Tibial nerve (tissue), 4 donors: ENCODE data around the gene IGSF6. TPM values are rescaled to one million over a fixed set of nuclear protein-coding genes. Genes with fewer than 3 reads are reported as not detected.

Experiments used
- DNase-seq, 2 donors: peaks; one replicate each; pipeline ENCODE4 v3.0.0-alpha.2; 2019; ENCODE audit warnings: low spot score in 2 of 2
- H3K27ac ChIP-seq, 4 donors: fragments of 200-600 bp; sonication (generic) in 3 of 4; one replicate each; pipeline ENCODE4 v1.5.1; 2017 to 2019; ENCODE audit warnings: mild to moderate bottlenecking in 1 of 4
- H3K27me3 ChIP-seq, 2 donors: fragments of 200-600 bp; sonication (generic) in 1 of 2; one replicate each; pipeline versions ENCODE4 v1.5.1 to v1.6.0; 2017 to 2019
- H3K36me3 ChIP-seq, 3 donors: fragments of 200-600 bp; sonication (generic); one replicate each; pipeline ENCODE4 v1.5.1; 2018 to 2019
- H3K4me1 ChIP-seq, 4 donors: fragments of 200-600 bp; sonication (generic) in 3 of 4; one replicate each; pipeline ENCODE4 v1.5.1; 2017 to 2019
- H3K4me3 ChIP-seq, 4 donors: fragments of 200-600 bp; sonication (generic) in 3 of 4; one replicate each; pipeline ENCODE4 v1.5.1; 2017 to 2019; ENCODE audit warnings: mild to moderate bottlenecking in 1 of 4, moderate library complexity in 1 of 4
- H3K9me3 ChIP-seq, 4 donors: fragments of 200-600 bp; sonication (generic) in 3 of 4; one replicate each; pipeline ENCODE4 v1.5.1; 2017 to 2019
- EP300 ChIP-seq, 2 donors: sonication (generic); formaldehyde crosslinking; IDR thresholded peaks; one replicate each; pipeline ENCODE4 v1.6.1; 2017; ENCODE audit warnings: antibody characterized with exemption in 2 of 2, mild to moderate bottlenecking in 1 of 2
- POLR2A ChIP-seq, 2 donors: fragments of 450-650 bp; IDR thresholded peaks; one replicate each; pipeline ENCODE4 v1.6.1; 2017; ENCODE audit warnings: antibody characterized with exemption in 2 of 2, mild to moderate bottlenecking in 2 of 2, moderate library complexity in 2 of 2
- WGBS, 2 donors: methylation state at CpG; one replicate each; pipeline ENCODE4 v1.1.5; 2018; 5-methylcytosine and 5-hydroxymethylcytosine counted together
- small RNA-seq: library from RNA; depleted of rRNA; stranded (forward); fragments of <200 nt; gene quantifications from one replicate; pipeline ENCODE3, GENCODE V24; 2016
- total RNA-seq, 4 donors: library from RNA; depleted of rRNA; stranded (reverse); fragments of >200 nt; gene quantifications; one replicate each; pipeline ENCODE4 v1.1.0, GENCODE V29; 2016
- TF ChIP-seq, protein P1 (sequence below), 5 experiments: fragments of 200-600 bp in 3 of 5; fragments of 450-650 bp in 2 of 5; sonication (generic) in 3 of 5; IDR thresholded peaks; one replicate each; pipeline ENCODE4 v1.5.1; 2016 to 2019; ENCODE audit warnings: antibody characterized with exemption in 5 of 5, mild to moderate bottlenecking in 3 of 5, moderate library complexity in 2 of 5

IGSF6 gene
- total RNA-seq, 4 donors from 2014 or later, result 0.60 to 3.3 (median 1.8) TPM

- H3K9me3 ChIP-seq, result no peaks in the 10 kb centered on the region
- no peak overlapping the region for H3K27ac ChIP-seq
- H3K36me3 ChIP-seq, result no peaks in the 10 kb centered on the region
- 70 to 75% methylated on average over 4 of the region's 4 CpGs for WGBS, 2 donors
- no peak overlapping the region for H3K4me3 ChIP-seq
- no peaks in the 10 kb centered on the region for H3K4me1 ChIP-seq
- H3K27me3 ChIP-seq, result no peaks in the 10 kb centered on the region
- no peak for TF ChIP-seq POLR2A (IDR thresholded peaks at IDR 0.05)
- TF ChIP-seq, protein P1, sequence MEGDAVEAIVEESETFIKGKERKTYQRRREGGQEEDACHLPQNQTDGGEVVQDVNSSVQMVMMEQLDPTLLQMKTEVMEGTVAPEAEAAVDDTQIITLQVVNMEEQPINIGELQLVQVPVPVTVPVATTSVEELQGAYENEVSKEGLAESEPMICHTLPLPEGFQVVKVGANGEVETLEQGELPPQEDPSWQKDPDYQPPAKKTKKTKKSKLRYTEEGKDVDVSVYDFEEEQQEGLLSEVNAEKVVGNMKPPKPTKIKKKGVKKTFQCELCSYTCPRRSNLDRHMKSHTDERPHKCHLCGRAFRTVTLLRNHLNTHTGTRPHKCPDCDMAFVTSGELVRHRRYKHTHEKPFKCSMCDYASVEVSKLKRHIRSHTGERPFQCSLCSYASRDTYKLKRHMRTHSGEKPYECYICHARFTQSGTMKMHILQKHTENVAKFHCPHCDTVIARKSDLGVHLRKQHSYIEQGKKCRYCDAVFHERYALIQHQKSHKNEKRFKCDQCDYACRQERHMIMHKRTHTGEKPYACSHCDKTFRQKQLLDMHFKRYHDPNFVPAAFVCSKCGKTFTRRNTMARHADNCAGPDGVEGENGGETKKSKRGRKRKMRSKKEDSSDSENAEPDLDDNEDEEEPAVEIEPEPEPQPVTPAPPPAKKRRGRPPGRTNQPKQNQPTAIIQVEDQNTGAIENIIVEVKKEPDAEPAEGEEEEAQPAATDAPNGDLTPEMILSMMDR (IDR thresholded peaks at IDR 0.05), result no peak
- no peak for TF ChIP-seq EP300 (IDR thresholded peaks at IDR 0.05)
- no peak for DNase-seq
Observed at GRCh38 chr16:21589551-21589950, 62.9 kb downstream of the IGSF6 start.

Small RNA genes lying within 50 kb of the gene (small RNA-seq; reads per million reads assigned to genes)
- gene RNU6-1005P (not detected), gene RNU6-196P (not detected)

Other genes with a start within 250 kb of the IGSF6 start
- gene METTL9, start 53.0 kb downstream of the IGSF6 start, total RNA-seq, result 100 to 1,000 TPM; 160 to 210 (median 177) TPM
- gene OTOA, start 11.4 kb upstream of the IGSF6 start, total RNA-seq, result 1 to 10 TPM in 1 of 4 donors, under 1 TPM in 2, not detected in 1; 0.39 to 1.3 (median 0.90) TPM
- 100 to 1,000 TPM in 2 of 4 donors, 10 to 100 TPM in 2; 72.4 to 127 (median 99.6) TPM for gene NPIPB4, start 205.1 kb upstream of the IGSF6 start, total RNA-seq